Measurements from ENCODE around the gene DALRD3. TPM values are rescaled to one million over a fixed set of nuclear protein-coding genes. Genes with fewer than 3 reads are reported as not detected.

DALRD3 gene
- total RNA-seq, 1 donor from 2014 or later = 45.5 TPM

DNA sequence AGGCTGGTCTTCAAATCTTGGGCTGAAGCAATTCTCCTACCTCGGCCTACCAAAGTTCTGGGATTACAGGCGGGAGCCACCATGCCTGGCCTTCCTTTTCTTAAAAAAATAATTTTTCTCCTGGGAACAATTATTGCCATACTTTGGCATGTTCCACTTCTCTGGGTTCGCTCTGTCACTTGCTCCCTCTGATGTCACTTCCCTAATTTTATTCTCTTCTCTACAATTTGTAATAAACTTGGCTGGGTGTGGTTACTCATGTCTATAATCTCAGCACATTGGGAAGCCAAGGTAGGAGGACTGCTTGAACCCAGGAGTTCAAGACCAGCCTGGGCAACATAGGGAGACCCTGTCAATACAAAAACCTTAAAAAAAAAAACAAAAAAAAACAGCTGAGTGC, 16.9 kb upstream of the DALRD3 start:
- peaks cover 13% of the 10 kb centered on the region for H3K36me3 Mint-ChIP-seq (ENCODE audit: insufficient read depth)

DNA sequence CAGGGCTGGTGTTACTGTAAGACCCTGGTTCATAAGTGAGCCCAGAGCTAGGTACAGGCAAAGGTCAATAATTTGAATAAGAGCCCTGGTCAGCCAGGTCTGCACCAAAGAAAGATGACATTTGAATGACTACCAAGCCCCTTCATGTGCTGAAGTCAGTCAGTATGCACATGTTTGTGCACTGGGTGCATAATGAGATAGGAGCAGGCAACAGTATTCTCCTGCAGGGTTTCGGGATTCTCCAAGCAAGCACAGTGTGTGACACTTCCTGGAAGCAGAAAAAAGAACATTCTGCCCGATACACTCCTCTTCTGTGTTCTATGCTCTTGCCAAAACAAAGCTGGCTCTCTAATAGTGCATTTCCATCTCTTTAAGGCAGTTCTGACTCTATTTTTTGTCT, 16.3 kb upstream of the DALRD3 start:
- DNase-seq (ENCODE audit: low spot score, unreplicated experiment) = no peak
- no peaks in the 10 kb centered on the region for H3K27me3 Mint-ChIP-seq

More for the DNA sequence above, 16.9 kb upstream of the DALRD3 start:
- no peak for DNase-seq (ENCODE audit: low spot score, unreplicated experiment)
- Mint-ChIP-seq H3K4me3 (ENCODE audit: low read depth) (no peak overlapping the region), H3K27me3 (no peaks in the 10 kb centered on the region), H3K27ac (no peak overlapping the region), H3K9me3 (ENCODE audit: low read depth) (no peaks in the 10 kb centered on the region), H3K4me1 (ENCODE audit: low read depth) (no peaks in the 10 kb centered on the region)
- TF ChIP-seq, protein P1, sequence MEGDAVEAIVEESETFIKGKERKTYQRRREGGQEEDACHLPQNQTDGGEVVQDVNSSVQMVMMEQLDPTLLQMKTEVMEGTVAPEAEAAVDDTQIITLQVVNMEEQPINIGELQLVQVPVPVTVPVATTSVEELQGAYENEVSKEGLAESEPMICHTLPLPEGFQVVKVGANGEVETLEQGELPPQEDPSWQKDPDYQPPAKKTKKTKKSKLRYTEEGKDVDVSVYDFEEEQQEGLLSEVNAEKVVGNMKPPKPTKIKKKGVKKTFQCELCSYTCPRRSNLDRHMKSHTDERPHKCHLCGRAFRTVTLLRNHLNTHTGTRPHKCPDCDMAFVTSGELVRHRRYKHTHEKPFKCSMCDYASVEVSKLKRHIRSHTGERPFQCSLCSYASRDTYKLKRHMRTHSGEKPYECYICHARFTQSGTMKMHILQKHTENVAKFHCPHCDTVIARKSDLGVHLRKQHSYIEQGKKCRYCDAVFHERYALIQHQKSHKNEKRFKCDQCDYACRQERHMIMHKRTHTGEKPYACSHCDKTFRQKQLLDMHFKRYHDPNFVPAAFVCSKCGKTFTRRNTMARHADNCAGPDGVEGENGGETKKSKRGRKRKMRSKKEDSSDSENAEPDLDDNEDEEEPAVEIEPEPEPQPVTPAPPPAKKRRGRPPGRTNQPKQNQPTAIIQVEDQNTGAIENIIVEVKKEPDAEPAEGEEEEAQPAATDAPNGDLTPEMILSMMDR (IDR thresholded peaks at IDR 0.05; ENCODE audit: unreplicated experiment) = no peak

GRCh38 chr3:49032646-49033304, 14.4 kb upstream of the DALRD3 start:
- Mint-ChIP-seq H3K36me3 (ENCODE audit: insufficient read depth) (peaks cover 14% of the 10 kb centered on the region), H3K27me3 (no peaks in the 10 kb centered on the region), H3K9me3 (ENCODE audit: low read depth) (no peaks in the 10 kb centered on the region), H3K4me1 (ENCODE audit: low read depth) (peaks cover 9% of the 10 kb centered on the region), H3K27ac (no peak overlapping the region), H3K4me3 (ENCODE audit: low read depth) (no peak overlapping the region)
- TF ChIP-seq, protein P1 (IDR thresholded peaks at IDR 0.05; ENCODE audit: unreplicated experiment) = no peak
- DNase-seq (ENCODE audit: low spot score, unreplicated experiment) = no peak

More for the DNA sequence above, 16.3 kb upstream of the DALRD3 start:
- Mint-ChIP-seq H3K27ac (peak overlapping the region; percentile 69), H3K4me1 (ENCODE audit: low read depth) (no peaks in the 10 kb centered on the region), H3K4me3 (ENCODE audit: low read depth) (no peak overlapping the region), H3K36me3 (ENCODE audit: insufficient read depth) (peaks cover 13% of the 10 kb centered on the region), H3K9me3 (ENCODE audit: low read depth) (no peaks in the 10 kb centered on the region)
- TF ChIP-seq, protein P1 (IDR thresholded peaks at IDR 0.05; ENCODE audit: unreplicated experiment) = no peak

DNA sequence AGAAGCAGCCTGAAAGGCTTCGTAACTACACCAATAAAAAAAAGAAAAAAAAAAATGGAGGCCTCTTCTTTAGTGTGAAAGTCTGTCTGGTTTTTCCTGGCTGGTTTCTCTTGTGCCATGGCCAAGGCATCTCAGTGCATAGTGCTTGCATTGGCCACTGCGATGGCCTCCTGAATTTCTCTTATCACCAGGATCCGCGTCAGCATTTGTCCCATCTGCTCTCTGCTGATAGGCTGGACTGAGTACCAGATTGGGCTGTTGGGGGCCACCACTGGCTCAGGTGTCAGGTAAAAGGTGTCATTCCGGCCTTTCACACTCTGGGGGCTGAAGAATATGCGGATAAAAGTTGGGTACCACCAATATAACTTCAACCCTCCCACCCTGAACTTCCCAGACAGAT, 11.9 kb upstream of the DALRD3 start:
- TF ChIP-seq, protein P1 (IDR thresholded peaks at IDR 0.05; ENCODE audit: unreplicated experiment) = no peak
- Mint-ChIP-seq H3K36me3 (ENCODE audit: insufficient read depth) (peaks cover 16% of the 10 kb centered on the region), H3K4me1 (ENCODE audit: low read depth) (peaks cover 9% of the 10 kb centered on the region), H3K9me3 (ENCODE audit: low read depth) (no peaks in the 10 kb centered on the region), H3K27me3 (no peaks in the 10 kb centered on the region), H3K27ac (no peak overlapping the region), H3K4me3 (ENCODE audit: low read depth) (no peak overlapping the region)
- no peak for DNase-seq (ENCODE audit: low spot score, unreplicated experiment)

DNA sequence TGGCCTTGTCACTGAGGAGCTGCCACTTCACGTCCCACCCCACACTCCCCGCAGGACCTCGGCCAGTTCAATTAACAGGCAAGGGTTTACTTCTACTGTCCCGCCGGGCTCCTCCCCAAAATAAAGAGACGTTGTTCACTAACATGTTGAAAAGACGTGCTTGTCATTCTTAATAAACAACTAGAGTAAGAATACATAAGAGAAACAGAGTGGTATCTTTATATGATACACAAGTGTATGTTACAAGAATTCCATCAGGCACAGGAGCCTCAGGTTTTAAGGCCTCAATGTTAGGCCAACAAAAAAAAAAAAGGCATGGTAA, 11.1 kb upstream of the DALRD3 start:
- Mint-ChIP-seq H3K27me3 (no peaks in the 10 kb centered on the region), H3K9me3 (ENCODE audit: low read depth) (no peaks in the 10 kb centered on the region), H3K27ac (peak overlapping the region; percentile 97), H3K36me3 (ENCODE audit: insufficient read depth) (peaks cover 15% of the 10 kb centered on the region), H3K4me3 (ENCODE audit: low read depth) (peak overlapping the region; percentile 84), H3K4me1 (ENCODE audit: low read depth) (peaks cover 9% of the 10 kb centered on the region)
- TF ChIP-seq, protein P1 (IDR thresholded peaks at IDR 0.05; ENCODE audit: unreplicated experiment) = no peak
- DNase-seq (ENCODE audit: low spot score, unreplicated experiment) = no peak

All from progenitor cell of endocrine pancreas (in vitro differentiated cells).